Mesothelial cell of epicardium (in vitro differentiated cells): Measurements from ENCODE around the gene PYROXD2. TPM values are rescaled to one million over a fixed set of nuclear protein-coding genes. Genes with fewer than 3 reads are reported as not detected.
"Not testable (repeated sequence)": the region's sequence is repeated elsewhere in the genome, so short reads cannot be mapped to it uniquely, and the experiment has no call there.

Source experiments
- DNase-seq, 2 experiments: peaks; one replicate each; pipeline ENCODE4 v3.0.0; 2021; ENCODE audit warnings: low spot score in 2 of 2; ENCODE audit not compliant: unreplicated experiment in 2 of 2
- H3K27ac Mint-ChIP-seq: 2 replicates; pipeline ENCODE4 v1.8.0; 2021; ENCODE audit warnings: mixed read lengths
- H3K27me3 Mint-ChIP-seq: 2 replicates; pipeline ENCODE4 v1.8.0; 2021; ENCODE audit warnings: low read depth, mixed read lengths
- H3K36me3 Mint-ChIP-seq: 2 replicates; pipeline ENCODE4 v1.8.0; 2021; ENCODE audit warnings: mixed read lengths
- H3K4me1 Mint-ChIP-seq: 2 replicates; pipeline ENCODE4 v1.8.0; 2021; ENCODE audit warnings: mixed read lengths
- H3K4me3 Mint-ChIP-seq: 2 replicates; pipeline ENCODE4 v1.8.0; 2021; ENCODE audit warnings: mild to moderate bottlenecking, moderate library complexity, mixed read lengths
- H3K9me3 Mint-ChIP-seq: 2 replicates; pipeline ENCODE4 v1.8.0; 2021; ENCODE audit warnings: mixed read lengths
- CTCF ChIP-seq: fragments of 200-600 bp; sonication (generic); IDR thresholded peaks from one replicate; pipeline ENCODE4 v1.5.0; 2021; ENCODE audit warnings: antibody characterized with exemption; ENCODE audit not compliant: unreplicated experiment
- total RNA-seq: library from RNA; stranded (reverse); gene quantifications from 3 replicates; pipeline ENCODE4 v1.2.1, GENCODE V29; 2021

PYROXD2 gene
- total RNA-seq, 1 donor from 2014 or later, result 31.9 TPM

GRCh38 chr10:98383869-98384268 is 31.1 kb downstream of the PYROXD2 start:
- H3K27me3 Mint-ChIP-seq, result no peaks in the 10 kb centered on the region
- H3K4me3 Mint-ChIP-seq, result no peak overlapping the region
- no peaks in the 10 kb centered on the region for H3K9me3 Mint-ChIP-seq
- peaks cover 18% of the 10 kb centered on the region for H3K36me3 Mint-ChIP-seq
- H3K4me1 Mint-ChIP-seq, result peaks cover 4% of the 10 kb centered on the region
- no peak overlapping the region for H3K27ac Mint-ChIP-seq
- TF ChIP-seq CTCF, result no peak
- no peak for DNase-seq

GRCh38 chr10:98383134-98383667 is 31.8 kb downstream of the PYROXD2 start:
- not testable (repeated sequence) for H3K4me1 Mint-ChIP-seq, DNase-seq, H3K4me3 Mint-ChIP-seq, H3K27ac Mint-ChIP-seq, H3K9me3 Mint-ChIP-seq, H3K27me3 Mint-ChIP-seq
- peaks cover 18% of the 10 kb centered on the region for H3K36me3 Mint-ChIP-seq

- peaks cover 18% of the 10 kb centered on the region for H3K36me3 Mint-ChIP-seq
- DNase-seq, result no peak
- no peak for TF ChIP-seq CTCF
- H3K27me3 Mint-ChIP-seq, result no peaks in the 10 kb centered on the region
- no peak overlapping the region for H3K4me3 Mint-ChIP-seq
- H3K9me3 Mint-ChIP-seq, result peaks cover 3% of the 10 kb centered on the region
- H3K27ac Mint-ChIP-seq, result no peak overlapping the region
- H3K4me1 Mint-ChIP-seq, result peaks cover 6% of the 10 kb centered on the region
Measured at GRCh38 chr10:98382691-98383101, 32.3 kb downstream of the PYROXD2 start.

GRCh38 chr10:98380493-98381339 is 34.3 kb downstream of the PYROXD2 start:
- DNase-seq, result no peak
- H3K27ac Mint-ChIP-seq, result no peak overlapping the region
- no peak overlapping the region for H3K4me3 Mint-ChIP-seq
- no peaks in the 10 kb centered on the region for H3K27me3 Mint-ChIP-seq
- peaks cover 22% of the 10 kb centered on the region for H3K4me1 Mint-ChIP-seq
- TF ChIP-seq CTCF, result no peak
- H3K36me3 Mint-ChIP-seq, result peaks cover 12% of the 10 kb centered on the region
- H3K9me3 Mint-ChIP-seq, result peaks cover 4% of the 10 kb centered on the region

GRCh38 chr10:98378722-98379121 is 36.3 kb downstream of the PYROXD2 start:
- Mint-ChIP-seq H3K4me3 (no peak overlapping the region), H3K36me3 (peaks cover 12% of the 10 kb centered on the region), H3K27ac (no peak overlapping the region), H3K9me3 (peaks cover 4% of the 10 kb centered on the region), H3K4me1 (peaks cover 42% of the 10 kb centered on the region), H3K27me3 (no peaks in the 10 kb centered on the region)
- no peak for DNase-seq
- TF ChIP-seq CTCF, result no peak

GRCh38 chr10:98377536-98377935 is 37.4 kb downstream of the PYROXD2 start:
- H3K4me1 Mint-ChIP-seq, result peaks cover 50% of the 10 kb centered on the region

More at GRCh38 chr10:98377536-98377935, 37.4 kb downstream of the PYROXD2 start:
- Mint-ChIP-seq H3K27me3 (no peaks in the 10 kb centered on the region), H3K36me3 (peaks cover 7% of the 10 kb centered on the region), H3K27ac (no peak overlapping the region), H3K4me3 (no peak overlapping the region), H3K9me3 (peaks cover 4% of the 10 kb centered on the region)
- DNase-seq, result no peak
- TF ChIP-seq CTCF, result no peak
